SKM-1 treated with dmso at 0.1 percent for 144 hours (cell line): ENCODE data around the gene NGRN.

ENCODE experiments used
- DNase-seq: peaks from one replicate; lab custom pipeline; 2025; ENCODE audit not compliant: unreplicated experiment; lab: John Stamatoyannopoulos, UW

Gene NGRN

GRCh38 chr15:90265271-90266060 lies at the start of gene NGRN:
Gene NGRN (plus strand): TSS chr15:90265672. CDS start chr15:90265713, 41 bp downstream.
- DNase-seq: peak; percentile 90

GRCh38 chr15:90217671-90218394 lies 47.6 kb upstream of the NGRN start:
- DNase-seq: no peak

- DNase-seq: peak; percentile 26
Observed at GRCh38 chr15:90219421-90220141, 45.9 kb upstream of the NGRN start.

- DNase-seq: peak; percentile 9
Observed at GRCh38 chr15:90221246-90221900, 44.1 kb upstream of the NGRN start.

- no peak for DNase-seq
Observed at GRCh38 chr15:90222547-90222946, 42.9 kb upstream of the NGRN start.

- DNase-seq: no peak
Observed at GRCh38 chr15:90223441-90224165, 41.9 kb upstream of the NGRN start.

- no peak for DNase-seq
Observed at GRCh38 chr15:90225047-90225446, 40.4 kb upstream of the NGRN start.

- DNase-seq: no peak
Observed at GRCh38 chr15:90225504-90226234, 39.8 kb upstream of the NGRN start.

GRCh38 chr15:90227336-90227735 lies 38.1 kb upstream of the NGRN start:
- no peak for DNase-seq

GRCh38 chr15:90227816-90228772 lies 37.4 kb upstream of the NGRN start:
- no peak for DNase-seq

GRCh38 chr15:90228960-90229359 lies 36.5 kb upstream of the NGRN start:
- DNase-seq: no peak

GRCh38 chr15:90230071-90230494 lies 35.4 kb upstream of the NGRN start:
- DNase-seq: no peak

GRCh38 chr15:90230610-90231009 lies 34.9 kb upstream of the NGRN start:
- DNase-seq: no peak

GRCh38 chr15:90231028-90232017 lies 34.1 kb upstream of the NGRN start:
- DNase-seq: no peak

GRCh38 chr15:90232196-90232595 lies 33.3 kb upstream of the NGRN start:
- no peak for DNase-seq

- DNase-seq: no peak
Observed at GRCh38 chr15:90232941-90233386, 32.5 kb upstream of the NGRN start.

GRCh38 chr15:90233387-90234095 lies 31.9 kb upstream of the NGRN start, which contains the start of gene CIB1:
Gene CIB1 (minus strand): TSS chr15:90233941. CDS start chr15:90233885, 56 bp downstream.
- peak; percentile 90 for DNase-seq
